IMR-90 (cell line): Measurements from ENCODE around the gene EMD. TPM values are rescaled to one million over a fixed set of nuclear protein-coding genes. Genes with fewer than 3 reads are reported as not detected.

Source experiments
- ATAC-seq: fragments of 200-7000 bp; cut with Tn5 transposase; 2 replicates; pipeline ENCODE4 v1.9.1; 2020; ENCODE audit warnings: low read depth, mild to moderate bottlenecking, moderate library complexity
- BruUV-seq: library from RNA; stranded (reverse); fragments of 400-500 nt; replicated peaks from 2 replicates; lab custom pipeline; 2021; lab: Mats Ljungman, UMichigan
- CTCF ChIA-PET: fragments of 300-600 bp; formaldehyde crosslinking; extraction: SDS; loops from one replicate; lab custom pipeline; 2021; ENCODE audit warnings: antibody characterized with exemption; lab: Yijun Ruan, JAX
- POLR2A ChIA-PET: fragments of 300-600 bp; sonication (Branson Sonifier 250); formaldehyde crosslinking; loops from one replicate; lab custom pipeline; 2022; ENCODE audit warnings: antibody characterized with exemption; ENCODE audit not compliant: unreplicated experiment; lab: Charles Lee
- DNase-seq: peaks from one replicate; pipeline ENCODE4 v3.0.0; 2013
- H2AFZ ChIP-seq: replicated peaks from 2 replicates; pipeline ENCODE3; 2013; ENCODE audit warnings: low read length, mild to moderate bottlenecking; ENCODE audit not compliant: poor library complexity
- H2AK5ac ChIP-seq: 2 replicates; pipeline ENCODE4 v1.6.1; 2013; ENCODE audit warnings: low read depth, low read length, inconsistent platforms
- H2AK9ac ChIP-seq: replicated peaks from 2 replicates; pipeline ENCODE3; 2013; ENCODE audit warnings: mild to moderate bottlenecking, low read depth, low read length, moderate library complexity; ENCODE audit not compliant: poor library complexity
- H2BK120ac ChIP-seq: 2 replicates; pipeline ENCODE4 v1.6.1; 2013; ENCODE audit warnings: low read depth, low read length, inconsistent platforms
- H2BK15ac ChIP-seq: 3 replicates; pipeline ENCODE4 v1.6.1; 2013; ENCODE audit warnings: low read depth, low read length, inconsistent platforms
- H2BK20ac ChIP-seq: 2 replicates; pipeline ENCODE4 v1.6.1; 2013; ENCODE audit warnings: low read depth, mild to moderate bottlenecking, inconsistent platforms, low read length, moderate library complexity
- H2BK5ac ChIP-seq: 2 replicates; pipeline ENCODE4 v1.6.1; 2013; ENCODE audit warnings: mild to moderate bottlenecking, low read depth, low read length, inconsistent platforms; ENCODE audit not compliant: poor library complexity, severe bottlenecking
- H3K14ac ChIP-seq: replicated peaks from 2 replicates; pipeline ENCODE4 v1.6.1; 2013; ENCODE audit warnings: low read depth, low read length, inconsistent platforms
- H3K18ac ChIP-seq: 2 replicates; pipeline ENCODE4 v1.6.1; 2013; ENCODE audit warnings: low read depth, low read length, control low read depth
- H3K23ac ChIP-seq: 2 replicates; pipeline ENCODE4 v1.6.1; 2013; ENCODE audit warnings: low read depth, low read length, inconsistent platforms
- H3K27ac ChIP-seq: 2 replicates; pipeline ENCODE4 v1.5.1; 2013; ENCODE audit warnings: mild to moderate bottlenecking, control low read depth, low read length; ENCODE audit not compliant: insufficient read depth
- H3K27me3 ChIP-seq: 2 replicates; pipeline ENCODE4 v1.6.1; 2013; ENCODE audit warnings: low read length; ENCODE audit not compliant: control insufficient read depth, insufficient read depth
- H3K36me3 ChIP-seq: 2 replicates; pipeline ENCODE4 v1.6.1; 2013; ENCODE audit warnings: low read length, mixed read lengths; ENCODE audit not compliant: control insufficient read depth, insufficient read depth
- H3K4ac ChIP-seq: 2 replicates; pipeline ENCODE4 v1.6.1; 2013; ENCODE audit warnings: low read depth, low read length, inconsistent platforms
- H3K4me1 ChIP-seq: 2 replicates; pipeline ENCODE4 v1.6.1; 2013; ENCODE audit warnings: low read length, mixed read lengths; ENCODE audit not compliant: control insufficient read depth, insufficient read depth
- H3K4me2 ChIP-seq: 2 replicates; pipeline ENCODE4 v1.6.1; 2013; ENCODE audit warnings: low read depth, mild to moderate bottlenecking, control low read depth, low read length, moderate library complexity
- H3K4me3 ChIP-seq: 2 replicates; pipeline ENCODE4 v1.5.1; 2013; ENCODE audit warnings: low read depth, mild to moderate bottlenecking, control low read depth, low read length, moderate library complexity; ENCODE audit not compliant: insufficient read depth
- H3K56ac ChIP-seq: 2 replicates; pipeline ENCODE4 v1.6.1; 2013; ENCODE audit warnings: low read length, inconsistent platforms; ENCODE audit not compliant: insufficient read depth; ENCODE audit errors: extremely low read depth
- H3K79me1 ChIP-seq, 2 experiments: 2 replicates each; pipeline ENCODE4 v1.6.1; 2013; ENCODE audit warnings: low read length in 2 of 2, inconsistent platforms in 1 of 2, low read depth in 1 of 2
- H3K9ac ChIP-seq: 2 replicates; pipeline ENCODE4 v1.6.1; 2013; ENCODE audit warnings: low read depth, low read length, control low read depth
- H3K9me1 ChIP-seq: 2 replicates; pipeline ENCODE4 v1.6.1; 2013; ENCODE audit warnings: low read length, inconsistent platforms; ENCODE audit not compliant: insufficient read depth
- H3K9me3 ChIP-seq: 2 replicates; pipeline ENCODE4 v1.6.1; 2013; ENCODE audit warnings: low read length; ENCODE audit not compliant: control insufficient read depth, insufficient read depth
- H4K20me1 ChIP-seq: 2 replicates; pipeline ENCODE4 v1.6.1; 2013; ENCODE audit warnings: low read length, inconsistent platforms; ENCODE audit not compliant: insufficient read depth
- H4K5ac ChIP-seq: 2 replicates; pipeline ENCODE4 v1.6.1; 2013; ENCODE audit warnings: mild to moderate bottlenecking, low read depth, low read length, control low read depth
- H4K8ac ChIP-seq, 2 experiments: 2 replicates each; pipeline ENCODE4 v1.6.1; 2013; ENCODE audit warnings: low read depth in 2 of 2, low read length in 2 of 2, control low read depth in 1 of 2, inconsistent platforms in 1 of 2
- H4K91ac ChIP-seq: 2 replicates; pipeline ENCODE4 v1.6.1; 2013; ENCODE audit warnings: low read depth, low read length, inconsistent platforms; ENCODE audit not compliant: insufficient read depth
- CEBPB ChIP-seq: IDR thresholded peaks from 2 replicates; pipeline ENCODE4 v1.6.1; 2012; ENCODE audit warnings: low read depth, low read length, improper control_type of control experiment
- ELK1 ChIP-seq: fragments of 150-350 bp; IDR thresholded peaks from 2 replicates; pipeline ENCODE4 v1.6.1; 2016; ENCODE audit warnings: low read depth, mild to moderate bottlenecking, low read length, moderate library complexity, borderline replicate concordance
- POLR2A ChIP-seq: IDR thresholded peaks from 2 replicates; pipeline ENCODE4 v1.6.1; 2012; ENCODE audit warnings: mild to moderate bottlenecking, low read depth, low read length
- WGBS, 2 experiments: methylation state at CpG; one replicate each; pipeline versions ENCODE4 v1.1.5 to v1.1.7; 2013; ENCODE audit warnings: missing lambda C conversion rate in 2 of 2; ENCODE audit not compliant: insufficient read length in 1 of 2; ENCODE audit errors: extremely low coverage in 2 of 2; 5-methylcytosine and 5-hydroxymethylcytosine counted together
- dilution Hi-C: fragments of 300-500 bp; cut with HindIII; formaldehyde crosslinking; loops from one replicate; pipeline ENCODE4 v1.14.3; 2018; ENCODE audit warnings: low sequenced_read_pairs; ENCODE audit not compliant: unreplicated experiment
- in situ Hi-C: fragments of 300-500 bp; cut with MboI; formaldehyde crosslinking; loops from 3 replicates; pipeline ENCODE4 v1.14.3; 2019; ENCODE audit warnings: low sequenced_read_pairs, inconsistent platforms, mixed read lengths
- intact Hi-C: fragments of 100-400 bp; cut with micrococcal nuclease; formaldehyde crosslinking; loops from 2 replicates; pipeline ENCODE4 v1.10.0; 2022
- polyA plus RNA-seq, 3 experiments: library from polyadenylated mRNA; depleted of rRNA; stranded (reverse); fragments of >200 nt; gene quantifications; 2 replicates each; pipeline ENCODE4 v1.2.3, GENCODE V29; 2012; ENCODE audit warnings: low replicate concordance in 1 of 3
- total RNA-seq: library from RNA; depleted of rRNA; stranded (reverse); fragments of >200 nt; gene quantifications from 2 replicates; pipeline ENCODE4 v1.2.3, GENCODE V29; 2012

Gene EMD
- total and polyA plus RNA-seq, 2 of the 4 experiments (the other 2 are of a cell fraction) = 9.9 to 80.6 TPM

DNA sequence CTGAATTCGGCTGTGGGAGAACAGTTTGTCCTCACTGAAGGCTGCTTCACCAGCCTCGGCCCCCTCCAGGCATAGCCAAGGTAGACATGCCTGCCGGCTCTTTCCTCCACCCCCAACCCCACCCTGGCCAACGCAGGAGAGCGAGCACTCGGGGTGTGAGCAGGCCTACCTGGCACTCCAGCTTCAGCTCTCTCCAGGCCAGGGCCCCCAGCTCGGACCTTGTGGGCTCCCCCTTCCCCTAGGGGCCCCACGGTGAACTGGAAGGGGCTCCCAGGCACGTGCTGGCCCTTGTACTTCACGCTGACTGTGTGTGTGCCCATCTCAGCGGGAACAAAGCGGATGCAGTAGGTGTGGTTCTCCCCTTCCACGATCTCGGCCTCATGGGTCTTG is 27.1 kb upstream of the EMD start:
- Histone ChIP-seq H4K20me1 (peaks cover 98% of the 10 kb centered on the region), H4K8ac (no peak overlapping the region), H3K18ac (no peak overlapping the region), H2BK15ac (no peak overlapping the region), H2BK120ac (no peak overlapping the region), H3K4me3 (no peak overlapping the region), H4K5ac (no peak overlapping the region), H2AK5ac (no peak overlapping the region), H3K27me3 (no peaks in the 10 kb centered on the region), H4K91ac (no peak overlapping the region), H2AFZ (no peak overlapping the region), H3K4me2 (no peak overlapping the region), H3K56ac (no peak overlapping the region), H2AK9ac (no peak overlapping the region), H3K9me3 (no peaks in the 10 kb centered on the region; the same call in 1 of the 2 replicates), H3K4ac (no peak overlapping the region), H3K4me1 (no peaks in the 10 kb centered on the region), H3K9ac (no peak overlapping the region), H2BK5ac (no peak overlapping the region), H2BK20ac (no peak overlapping the region), H3K36me3 (peaks cover 89% of the 10 kb centered on the region), H3K9me1 (no peaks in the 10 kb centered on the region), H3K79me1 (peaks cover 3 to 35% of the 10 kb centered on the region in 2 experiments; a peak in 3 of 4 replicates), H3K23ac (no peak overlapping the region), H3K27ac (no peak overlapping the region), H3K14ac (no peak overlapping the region)
- no peak for DNase-seq
- CTCF ChIA-PET = no interaction called here
- POLR2A ChIA-PET = no interaction called here
- in situ Hi-C loops (no loop called here), dilution Hi-C loops (no loop called here), intact Hi-C loops (no loop called here)
- no peak for ATAC-seq
- no TSS peak for BruUV-seq
- 50% methylated on average over 1 of the region's 14 CpGs; no CpG with 5 or more reads in 1 of the 2 experiments for WGBS, 2 experiments
- TF ChIP-seq CEBPB (no peak), ELK1 (no peak), POLR2A (no peak)
